Stimulated activated CD8-positive, alpha-beta memory T cell treated with anti-CD3 and anti-CD28 coated beads, Interleukin-2, amount 100 ng/mL, for 48 hours (primary cell): Measurements from ENCODE around the gene PDE4D.
"Not testable (repeated sequence)": the region's sequence is repeated elsewhere in the genome, so short reads cannot be mapped to it uniquely, and the experiment has no call there.

Experiments used
- DNase-seq, 2 donors: peaks; one replicate each; pipeline ENCODE4 v3.0.0-alpha.2; 2020; ENCODE audit warnings: low read depth in 2 of 2

Gene PDE4D

DNA sequence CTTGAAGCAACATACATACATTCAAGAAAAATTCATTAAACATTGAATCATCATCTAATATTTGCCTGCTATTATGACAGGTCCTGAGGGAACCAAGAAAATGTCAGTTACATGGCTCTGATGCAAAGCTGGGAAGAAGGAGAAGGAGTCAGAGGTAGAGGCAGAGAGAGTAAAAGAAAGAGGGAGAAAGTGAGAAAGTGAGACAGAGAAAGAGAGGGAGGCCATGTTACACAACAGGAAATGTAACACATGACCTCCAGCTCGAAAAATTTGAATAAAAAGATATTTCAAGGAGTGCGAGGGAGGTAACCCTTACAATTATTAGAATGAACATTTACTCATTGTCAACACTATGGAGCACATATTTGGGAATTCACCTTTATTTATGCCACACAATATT is 189.7 kb downstream of the PDE4D start:
- DNase-seq: no peak

DNA sequence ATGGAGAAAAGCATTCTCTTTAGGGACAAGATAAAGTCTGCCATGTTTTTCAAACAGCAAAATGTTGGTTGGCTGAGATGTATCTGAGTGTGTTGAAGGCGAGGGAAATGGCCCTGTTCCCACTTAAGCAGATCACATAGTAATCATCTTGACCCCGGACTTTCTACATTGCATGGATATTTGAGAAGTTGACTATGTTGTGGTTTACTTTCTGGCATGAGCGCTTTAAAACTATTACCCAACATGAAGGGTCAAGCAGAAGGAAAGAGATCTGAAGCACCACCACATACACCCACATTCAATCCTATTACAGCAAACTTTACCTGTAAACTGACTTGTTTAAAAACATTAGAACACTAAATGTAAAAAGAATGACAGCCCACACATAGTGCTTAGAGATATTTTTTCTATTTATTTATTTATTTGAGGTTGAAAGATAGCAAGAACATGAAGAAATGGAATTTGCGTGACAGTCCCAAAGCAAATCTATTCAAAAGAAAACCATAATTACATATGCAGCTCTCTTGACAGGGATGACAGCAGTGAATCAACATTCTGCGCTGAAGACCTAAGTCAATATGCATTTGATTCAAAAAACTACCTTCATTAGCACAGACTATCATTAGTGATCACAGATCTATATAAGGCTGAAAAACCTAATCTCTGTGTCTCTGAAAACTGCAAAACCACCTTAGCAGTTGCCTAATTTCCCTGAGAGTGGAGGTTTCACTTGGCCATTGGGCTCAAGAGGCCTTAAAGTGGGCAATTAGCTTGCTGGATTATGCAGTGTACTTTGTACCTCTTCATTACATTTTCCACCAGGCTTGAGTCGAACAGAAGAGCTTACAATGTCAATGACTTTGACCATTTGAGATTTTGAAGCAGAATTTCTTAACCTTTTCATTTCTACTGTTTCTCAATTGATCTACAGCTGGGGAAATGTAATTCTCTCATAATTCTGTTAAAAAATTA is 195.0 kb downstream of the PDE4D start:
- DNase-seq: no peak

DNA sequence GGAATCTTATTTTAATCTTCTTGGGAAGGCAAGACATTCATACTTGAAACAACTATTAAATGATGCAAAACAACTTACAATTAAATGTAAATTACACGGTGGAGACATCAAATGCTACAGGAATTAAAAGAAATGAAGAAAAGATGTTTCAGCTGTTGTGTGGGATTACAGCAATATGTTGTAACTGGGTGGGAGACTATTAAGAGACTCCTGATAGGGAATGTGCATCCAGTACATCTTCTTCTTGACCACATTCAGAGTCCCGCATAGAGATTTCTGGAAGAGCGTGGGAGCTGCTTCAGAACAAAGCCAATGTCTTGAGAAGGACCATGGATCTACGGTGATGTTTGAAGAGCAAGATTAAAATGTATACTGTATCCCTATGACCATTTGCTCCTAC is 199.1 kb downstream of the PDE4D start:
- no peak for DNase-seq

DNA sequence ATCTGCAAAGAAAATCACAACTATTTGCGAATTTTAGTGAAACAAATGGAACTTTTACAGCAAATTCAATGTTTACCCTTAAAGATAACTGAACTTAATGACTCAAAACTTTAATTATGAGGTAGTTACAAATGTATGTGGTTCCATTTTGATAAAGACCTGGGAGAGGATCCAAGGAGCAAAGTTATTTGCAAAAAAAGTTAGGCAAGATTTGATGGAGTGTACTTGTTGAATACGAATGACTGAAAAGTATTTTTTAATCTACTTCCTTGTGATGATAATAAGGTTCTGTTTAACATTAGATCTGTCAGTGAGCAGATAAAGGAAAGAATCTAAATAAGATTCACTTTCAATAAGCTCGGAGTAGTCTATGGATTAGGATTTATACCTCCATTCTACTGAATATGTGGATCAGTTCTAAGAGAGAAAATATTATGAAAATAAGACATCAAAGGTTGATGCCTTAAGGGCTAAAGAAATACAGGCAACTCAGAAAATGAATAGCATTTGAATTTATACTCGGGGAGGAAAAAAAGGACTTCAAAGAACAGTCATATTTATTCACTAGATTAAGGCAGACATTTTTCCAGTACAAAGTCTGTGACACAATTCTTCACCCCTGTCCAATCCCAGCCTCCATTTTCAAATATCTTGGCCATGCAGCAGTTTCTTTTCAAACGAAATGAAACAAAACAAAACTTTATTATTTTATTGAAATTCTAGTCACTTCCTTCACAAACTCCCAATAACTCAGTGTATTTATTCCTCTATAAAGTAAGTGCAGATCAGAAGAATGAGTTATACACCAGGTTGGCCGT is 199.8 kb downstream of the PDE4D start:
- DNase-seq: no peak

DNA sequence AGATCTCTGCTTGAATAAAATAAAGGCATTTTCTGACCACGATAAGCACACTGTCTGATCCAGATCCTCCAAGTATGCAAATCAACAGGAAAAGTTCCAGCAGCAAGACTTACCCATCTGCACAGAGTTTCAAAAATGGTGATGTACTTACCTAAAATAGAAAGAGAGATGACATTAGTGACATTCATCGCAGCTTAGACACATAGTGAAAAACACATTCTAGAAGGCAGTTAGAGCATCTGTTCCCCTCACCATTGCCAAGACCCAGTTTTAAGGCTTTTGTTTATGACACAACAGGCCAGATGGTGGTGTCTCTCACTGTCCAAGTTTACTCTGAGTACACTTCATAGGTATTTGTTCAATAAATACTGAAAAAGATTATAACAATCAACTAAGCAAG is 207.7 kb downstream of the PDE4D start:
- DNase-seq: no peak

DNA sequence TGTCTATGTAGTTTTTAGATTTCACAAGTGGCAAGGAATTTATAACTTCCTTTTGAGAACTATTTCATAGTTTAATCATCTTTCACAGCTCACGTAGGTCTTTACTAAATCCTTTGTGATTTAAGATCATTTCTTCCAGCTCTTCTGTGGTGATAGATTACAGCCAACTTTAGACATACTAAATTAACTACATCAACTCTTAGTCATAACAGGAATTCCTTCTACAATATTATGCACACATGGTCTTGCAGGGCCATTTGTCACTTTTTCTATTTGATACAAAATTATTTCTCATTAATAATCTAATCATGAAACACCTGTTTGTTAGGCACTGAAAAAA is 208.4 kb downstream of the PDE4D start:
- no peak for DNase-seq

DNA sequence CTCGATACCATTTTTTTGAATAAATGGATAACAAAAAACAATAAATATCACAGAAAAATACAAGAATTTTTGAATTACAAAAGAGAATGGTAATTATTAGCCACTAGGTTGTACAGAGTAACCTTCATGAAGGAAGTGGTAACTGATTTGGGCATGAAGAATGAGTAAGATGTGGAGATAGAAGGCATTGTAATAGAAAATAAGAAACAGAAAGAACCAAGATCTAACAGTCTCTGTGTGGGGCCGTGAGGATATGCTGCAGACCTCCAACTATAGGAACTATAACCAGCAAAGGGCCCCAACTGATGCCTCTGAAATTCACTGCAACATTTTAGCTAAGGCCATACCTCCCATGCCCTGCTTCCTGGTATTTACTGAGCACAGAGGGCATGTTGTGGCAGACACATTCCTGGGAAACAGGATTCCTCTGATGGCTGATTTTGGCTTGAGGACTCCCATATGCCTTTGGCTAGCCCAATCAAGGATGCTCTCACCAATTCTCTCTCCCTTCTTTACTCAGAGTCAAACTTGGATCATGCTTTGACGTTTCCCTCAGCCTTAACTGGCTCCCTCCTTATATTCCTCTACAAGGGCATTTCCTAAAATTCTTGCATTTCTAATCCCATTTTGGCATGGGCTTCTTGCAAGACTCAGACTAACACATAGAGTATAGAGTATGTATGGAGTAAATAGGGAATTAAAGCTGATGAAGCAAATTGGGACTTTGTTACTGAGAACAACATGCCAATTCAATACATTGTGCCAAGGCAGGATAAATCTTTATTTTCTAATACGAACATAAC is 208.9 kb downstream of the PDE4D start:
- DNase-seq: no peak

DNA sequence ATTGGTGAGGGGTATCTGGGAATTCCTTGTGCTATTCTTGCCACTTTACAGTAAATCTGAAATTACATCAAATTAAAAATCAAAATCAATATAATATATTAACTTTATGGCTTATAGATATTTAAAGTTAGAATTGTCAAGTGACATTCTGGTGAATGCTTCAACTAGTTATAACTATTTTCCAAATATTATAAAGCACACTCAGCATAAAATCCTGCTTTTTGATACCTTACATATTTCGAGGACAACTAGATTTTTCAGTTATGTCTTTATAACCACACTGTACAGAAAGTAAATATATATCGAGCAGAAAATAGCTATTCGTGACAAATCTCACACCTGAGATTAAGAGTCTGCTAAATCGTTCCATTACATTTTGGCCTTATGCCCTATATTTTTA is 210.2 kb downstream of the PDE4D start:
- no peak for DNase-seq

DNA sequence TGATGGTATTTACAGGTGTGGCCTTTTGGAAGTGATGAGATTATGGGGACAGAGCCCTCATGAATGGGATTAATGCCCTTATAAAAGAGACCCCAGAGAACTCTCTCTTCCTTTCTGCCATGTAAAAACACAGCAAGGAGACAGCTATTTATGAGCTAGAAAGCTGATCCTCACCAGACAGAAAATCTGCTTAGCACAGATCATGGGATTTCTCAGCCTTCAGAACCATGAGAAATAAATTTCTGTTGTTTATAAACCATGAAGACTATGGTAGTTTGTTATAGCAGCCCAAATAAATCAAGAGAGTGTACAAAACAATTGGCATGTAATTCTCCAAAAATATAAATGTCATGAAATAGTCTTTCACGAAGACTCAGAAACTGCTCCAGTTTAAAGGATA is 211.0 kb downstream of the PDE4D start:
- DNase-seq: no peak

DNA sequence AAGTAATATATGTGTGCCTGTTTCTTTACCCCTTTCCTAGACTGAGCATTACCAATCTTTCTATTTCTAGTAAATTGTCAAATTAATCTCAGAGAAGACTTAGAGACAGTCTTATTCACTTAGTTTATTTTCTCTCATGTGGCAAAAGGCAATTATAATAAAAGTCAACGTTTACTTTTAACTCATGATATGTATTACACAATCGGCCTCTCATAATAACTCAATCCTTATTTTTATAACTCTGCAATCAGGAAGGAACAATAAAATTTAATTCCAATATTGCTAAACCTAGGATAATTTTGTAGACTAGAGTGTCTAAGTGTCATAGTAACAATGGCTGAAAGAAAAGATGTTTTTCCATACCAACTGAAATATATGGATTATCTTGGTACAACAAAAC is 214.6 kb downstream of the PDE4D start:
- no peak for DNase-seq

DNA sequence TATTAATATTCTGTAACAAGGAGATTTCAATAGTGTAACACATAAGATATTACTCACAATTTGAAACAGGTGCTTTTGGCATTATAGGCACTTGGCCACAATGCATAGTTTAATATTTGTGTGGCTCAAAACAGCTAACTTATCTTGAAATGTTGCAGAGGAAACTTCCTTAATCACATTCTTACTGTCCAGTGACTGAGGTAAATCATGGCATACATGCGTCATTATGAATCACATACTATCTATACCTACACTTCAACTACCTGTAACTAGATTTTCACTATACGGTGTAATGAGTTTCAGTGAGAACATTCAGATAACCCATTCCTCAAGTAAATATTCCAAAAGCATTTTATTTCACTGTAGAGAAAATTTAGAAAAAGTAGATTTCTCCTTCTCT is 218.8 kb downstream of the PDE4D start:
- DNase-seq: no peak

DNA sequence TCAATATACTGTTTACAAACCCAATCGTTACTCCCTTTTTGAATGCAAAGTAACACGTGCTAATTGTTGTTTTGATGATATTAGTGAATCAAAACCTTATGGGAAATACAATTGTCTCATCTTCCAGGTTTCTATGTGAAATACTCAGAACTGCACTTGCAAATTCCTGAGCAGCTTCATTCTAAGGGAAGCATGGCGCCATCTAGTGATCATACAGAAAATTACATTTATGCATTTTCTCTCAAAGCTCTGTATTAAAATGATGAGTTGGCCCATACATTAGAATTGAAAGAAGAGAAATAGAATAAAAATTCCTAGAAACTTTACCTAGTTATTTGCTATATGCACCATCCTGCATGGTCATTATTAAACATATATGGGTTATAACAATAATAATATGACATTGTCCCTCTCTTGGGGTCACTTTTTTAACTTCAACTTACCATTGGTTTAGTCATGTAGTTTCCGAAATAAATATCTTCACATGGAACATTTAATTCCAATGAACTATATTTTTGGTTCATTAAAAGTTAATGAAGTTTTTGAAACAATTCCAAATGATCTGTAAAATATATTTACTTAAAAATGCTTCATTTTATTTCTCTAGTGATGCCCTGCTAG is 220.0 kb downstream of the PDE4D start:
- no peak for DNase-seq

DNA sequence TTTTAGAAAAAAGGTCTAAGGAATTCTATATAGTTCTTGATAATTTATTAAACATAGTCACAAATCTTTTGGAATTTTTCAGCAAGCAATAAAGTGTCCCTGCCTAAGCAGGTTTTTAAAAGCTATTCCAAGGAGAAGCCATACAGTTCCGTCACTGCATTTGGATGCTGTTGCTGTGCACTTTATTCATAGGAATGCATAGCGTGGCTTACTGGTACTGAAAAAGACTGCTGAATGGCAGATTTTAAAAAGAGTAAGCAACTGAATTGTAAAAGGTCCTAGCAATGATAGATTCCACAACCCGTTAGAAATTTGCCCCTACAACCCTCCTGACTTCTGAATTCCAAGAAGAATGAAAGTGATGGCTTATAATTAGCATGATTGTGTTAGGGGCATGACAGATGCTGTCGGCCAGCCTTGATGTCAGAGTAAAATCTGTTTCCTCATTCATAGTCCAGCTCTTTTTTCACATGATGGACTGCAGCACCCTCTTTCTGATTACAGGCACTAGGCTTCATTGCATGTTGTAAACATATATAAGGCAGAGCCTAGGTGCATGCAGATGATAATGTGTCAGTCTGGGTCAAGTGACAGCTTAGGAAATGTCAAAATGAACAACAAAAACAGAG is 227.0 kb downstream of the PDE4D start:
- DNase-seq: no peak

DNA sequence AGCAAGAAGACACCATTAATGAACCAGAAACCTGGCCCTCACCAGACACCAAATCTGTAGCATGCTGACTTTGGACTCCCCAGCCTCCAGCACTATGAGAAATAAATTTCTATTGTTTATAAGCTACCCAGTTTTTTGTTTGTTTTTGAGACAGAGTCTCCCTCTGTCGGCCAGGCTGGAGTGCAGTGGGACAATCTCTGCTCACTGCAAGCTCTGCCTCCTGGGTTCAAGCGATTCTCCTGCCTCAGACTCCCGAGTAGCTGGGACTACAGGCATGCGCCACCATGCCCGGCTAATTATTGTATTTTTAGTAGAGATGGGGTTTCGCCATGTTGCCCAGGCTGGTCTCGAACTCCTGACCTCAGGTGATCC is 227.7 kb downstream of the PDE4D start:
- DNase-seq: not testable (repeated sequence)

DNA sequence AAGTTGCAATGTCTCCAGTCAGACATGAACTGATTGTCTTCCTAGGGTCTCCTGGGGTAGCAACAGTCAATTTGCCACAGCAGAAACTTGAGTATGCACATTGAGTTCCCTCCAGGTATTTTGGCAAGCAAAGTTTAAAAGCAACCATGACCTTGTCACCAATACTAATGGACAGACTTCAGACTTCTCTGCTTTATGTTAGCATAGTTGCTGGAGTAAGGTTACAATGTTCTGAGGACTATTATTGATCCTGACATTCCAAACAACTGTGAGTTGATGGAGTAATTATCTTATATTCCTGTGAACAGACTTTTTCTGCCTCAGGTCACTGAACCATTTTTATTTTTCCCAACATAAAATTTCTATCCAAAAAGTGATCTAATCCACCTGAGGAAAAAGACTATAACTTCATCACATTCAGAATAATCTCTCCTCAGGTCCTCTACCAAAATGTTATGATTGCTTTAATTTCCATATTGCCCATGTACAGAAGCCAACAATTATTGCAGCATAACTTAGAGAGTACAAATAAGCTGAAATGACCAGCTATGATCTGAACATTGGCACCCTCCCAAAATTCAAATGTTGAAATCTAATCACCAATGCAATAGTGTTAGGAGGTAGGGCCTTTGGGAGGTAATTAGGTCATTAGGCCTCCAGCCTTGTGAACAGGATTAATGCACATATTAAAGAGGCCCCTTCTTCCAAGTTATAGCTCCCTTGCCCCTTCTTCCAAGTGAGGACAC is 228.3 kb downstream of the PDE4D start:
- DNase-seq: no peak

DNA sequence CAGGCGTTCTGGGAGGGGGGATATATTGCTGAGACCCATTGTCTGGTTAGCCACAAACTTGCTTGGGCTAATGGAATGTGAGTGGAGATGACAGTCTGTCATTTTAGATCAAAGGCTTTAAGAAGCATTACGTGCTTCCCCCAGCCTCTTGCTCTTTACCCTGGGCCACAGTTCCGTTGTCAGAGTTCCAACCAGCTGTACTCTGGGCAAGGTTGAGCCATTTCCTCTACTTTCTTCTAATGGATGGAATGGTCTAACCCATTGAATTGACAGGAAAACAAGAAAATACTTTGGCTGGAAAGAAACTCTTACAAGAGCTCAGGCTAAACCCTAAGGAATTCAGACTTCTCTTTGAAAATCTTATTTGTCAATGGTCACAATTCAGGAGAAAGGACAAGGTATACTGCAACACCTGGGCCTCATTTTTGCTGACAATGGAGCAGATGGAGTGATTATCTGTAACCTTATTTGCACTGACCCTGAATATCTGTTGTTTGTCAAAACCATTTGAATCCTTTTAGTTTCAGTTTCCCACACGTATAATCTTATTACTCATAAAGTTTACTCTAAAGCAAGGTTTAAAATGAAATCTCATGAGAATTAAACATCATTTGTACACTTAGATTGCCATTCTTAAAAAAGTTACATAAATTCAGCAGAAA is 231.4 kb downstream of the PDE4D start:
- DNase-seq: no peak

DNA sequence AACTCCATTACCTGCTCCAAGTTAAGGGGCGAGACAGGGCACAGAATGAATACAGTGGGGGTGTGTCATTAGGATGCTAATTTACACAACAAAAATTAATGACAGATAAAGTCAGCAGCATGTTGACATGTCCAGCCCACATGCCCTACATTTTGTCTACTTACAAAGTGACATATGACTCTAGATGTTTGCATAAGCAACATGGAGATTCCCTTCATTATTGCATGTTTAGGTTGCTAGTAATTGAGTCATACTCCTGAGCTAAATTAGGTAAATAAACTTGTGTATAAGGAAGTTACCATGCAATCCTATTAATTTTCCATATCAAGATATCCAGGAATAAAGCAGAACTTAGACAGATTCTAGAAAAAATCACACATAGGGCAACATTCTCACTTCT is 232.2 kb downstream of the PDE4D start:
- no peak for DNase-seq

DNA sequence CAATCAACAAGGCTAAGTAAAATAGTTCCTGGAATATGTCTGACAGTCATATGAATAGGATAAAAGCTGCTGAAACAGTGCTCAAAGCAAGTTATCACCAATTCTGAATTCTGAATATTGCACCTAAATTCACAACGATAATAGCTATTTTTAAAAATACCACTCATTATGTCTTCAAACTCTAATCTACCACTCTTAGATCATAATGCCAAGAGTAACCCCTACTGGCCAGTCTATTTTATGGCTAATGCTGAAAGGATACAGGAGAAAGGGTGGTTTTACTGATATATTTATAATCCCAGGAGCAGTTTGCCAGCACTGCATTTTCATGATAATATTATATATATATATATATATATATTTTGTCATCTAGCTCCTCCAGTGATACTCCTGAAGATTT is 232.8 kb downstream of the PDE4D start:
- no peak for DNase-seq

DNA sequence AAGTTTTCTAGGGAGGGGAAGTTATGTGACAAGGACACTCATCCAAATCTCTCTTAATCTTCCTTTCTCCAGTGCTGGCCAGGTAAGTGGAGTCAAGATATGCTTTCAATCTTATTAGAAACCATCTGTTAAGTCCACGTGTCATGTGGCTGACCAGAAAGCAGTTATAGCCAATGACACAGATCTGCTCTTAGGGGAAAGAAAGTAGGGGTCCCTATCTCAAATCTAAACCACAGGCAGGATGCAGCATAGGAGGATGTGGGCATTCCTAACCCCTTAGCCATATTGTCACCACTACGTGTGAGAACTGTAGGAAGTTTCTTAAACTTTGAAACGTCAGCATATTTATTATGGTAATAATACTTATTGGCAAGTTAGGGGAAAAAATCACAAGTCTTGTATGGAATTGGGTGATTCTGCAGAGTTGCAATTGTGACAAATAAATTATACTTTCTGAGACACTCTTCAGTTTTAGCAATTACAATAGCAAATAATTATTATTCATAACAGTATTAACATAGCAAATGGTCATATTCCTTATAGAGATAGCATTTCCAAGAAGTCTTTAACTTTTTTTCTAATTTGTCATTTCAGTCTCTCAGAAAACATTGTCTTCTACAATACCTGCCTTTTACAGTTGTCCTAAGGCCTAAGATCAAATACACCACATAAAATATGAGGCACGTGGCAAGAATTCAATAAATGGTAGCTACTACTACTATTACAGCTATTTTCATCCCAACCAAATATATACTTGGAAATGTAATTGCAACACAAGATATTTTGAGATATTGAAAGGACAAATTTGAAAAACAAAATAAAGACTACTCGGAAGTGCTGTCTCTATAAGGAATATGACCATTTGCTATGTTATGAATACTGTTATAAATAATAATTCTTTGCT is 236.9 kb downstream of the PDE4D start:
- DNase-seq: no peak
